A673 (cell line): ENCODE data around the gene LAMA2. TPM values are rescaled to one million over a fixed set of nuclear protein-coding genes. Genes with fewer than 3 reads are reported as not detected.
A peak's percentile ranks its signal among the peaks of the same experiment; 100 is the strongest.

Source experiments
- Bru-seq: library from RNA; stranded (reverse); fragments of 400-500 nt; gene quantifications from one replicate; lab custom pipeline; 2021; lab: Mats Ljungman, UMichigan
- BruChase-seq, 2 experiments: library from RNA; stranded (reverse); fragments of 400-500 nt; gene quantifications; one replicate each; lab custom pipeline; 2021; lab: Mats Ljungman, UMichigan
- BruUV-seq: library from RNA; stranded (reverse); fragments of 400-500 nt; replicated peaks from 2 replicates; lab custom pipeline; 2021; lab: Mats Ljungman, UMichigan
- CTCF ChIA-PET: fragments of 300-600 bp; sonication (Branson Sonifier 250); formaldehyde crosslinking; loops from one replicate; lab custom pipeline; 2022; ENCODE audit warnings: antibody characterized with exemption; lab: Charles Lee
- POLR2A ChIA-PET: fragments of 300-600 bp; sonication (Branson Sonifier 250); formaldehyde crosslinking; loops from one replicate; lab custom pipeline; 2022; ENCODE audit warnings: antibody characterized with exemption; ENCODE audit not compliant: low non-redundant PET; lab: Charles Lee
- DNase-seq: peaks from one replicate; pipeline ENCODE4 v3.0.0-alpha.2; 2015; ENCODE audit warnings: low spot score
- H3K27ac ChIP-seq: fragments of 200-600 bp; sonication (generic); 2 replicates; pipeline ENCODE4 v1.5.1; 2016; ENCODE audit warnings: mixed run types, low read depth, mild to moderate bottlenecking, mixed read lengths, antibody characterized with exemption, low read length; ENCODE audit not compliant: poor library complexity, severe bottlenecking
- H3K27me3 ChIP-seq: fragments of 200-600 bp; sonication (generic); replicated peaks from 2 replicates; pipeline ENCODE4 v1.6.1; 2017; ENCODE audit warnings: mixed run types, low read depth, mild to moderate bottlenecking, mixed read lengths, antibody characterized with exemption, low read length; ENCODE audit not compliant: insufficient read depth, poor library complexity
- H3K36me3 ChIP-seq: fragments of 200-600 bp; sonication (generic); 2 replicates; pipeline ENCODE4 v1.6.1; 2016; ENCODE audit warnings: mixed run types, mild to moderate bottlenecking, mixed read lengths, antibody characterized with exemption, low read length; ENCODE audit not compliant: insufficient read depth, poor library complexity, severe bottlenecking
- H3K4me1 ChIP-seq: fragments of 200-600 bp; sonication (generic); 2 replicates; pipeline ENCODE4 v1.6.1; 2017; ENCODE audit warnings: mixed run types, mild to moderate bottlenecking, mixed read lengths, antibody characterized with exemption, low read length; ENCODE audit not compliant: insufficient read depth, poor library complexity, severe bottlenecking
- H3K4me3 ChIP-seq: fragments of 200-600 bp; sonication (generic); 2 replicates; pipeline ENCODE4 v1.5.1; 2016; ENCODE audit warnings: low read depth, mixed run types, mild to moderate bottlenecking, mixed read lengths, low read length; ENCODE audit not compliant: poor library complexity, severe bottlenecking
- H3K9me3 ChIP-seq: fragments of 200-600 bp; sonication (generic); 2 replicates; pipeline ENCODE4 v1.6.1; 2016; ENCODE audit warnings: mixed run types, low read depth, mild to moderate bottlenecking, mixed read lengths, antibody characterized with exemption, low read length; ENCODE audit not compliant: poor library complexity, severe bottlenecking
- CTCF ChIP-seq: fragments of 300-800, 200-600 bp; sonication (generic); conservative IDR thresholded peaks from 2 replicates; pipeline ENCODE4 v1.5.1; 2017; ENCODE audit warnings: low read depth, mild to moderate bottlenecking, antibody characterized with exemption, low read length, moderate library complexity, mixed read lengths
- EZH2 ChIP-seq: fragments of 200-600 bp; sonication (generic); IDR thresholded peaks from 2 replicates; pipeline ENCODE4 v1.6.1; 2017; ENCODE audit warnings: borderline replicate concordance, low read depth, mild to moderate bottlenecking, mixed read lengths, antibody characterized with exemption, low read length; ENCODE audit not compliant: poor library complexity, severe bottlenecking
- intact Hi-C: fragments of 100-400 bp; cut with micrococcal nuclease; formaldehyde crosslinking; loops from one replicate; pipeline ENCODE4 v1.10.0; 2022; ENCODE audit not compliant: unreplicated experiment
- long read RNA-seq: library from polyadenylated mRNA; stranded (forward); transcript quantifications from one replicate; pipeline ENCODE4 v2.0.0, GENCODE V29; 2022
- total RNA-seq: library from RNA; stranded (reverse); gene quantifications from 2 replicates; pipeline ENCODE4 v1.2.3, GENCODE V29; 2021

The LAMA2 gene
- total RNA-seq (2.2 TPM in 2 replicates), Bru-seq, nascent RNA (percentile 20 among the genes with signal in this experiment), BruChase-seq, experiment 1, labeled RNA remaining after a 2-hour chase (percentile 11 among the genes with signal in this experiment), BruChase-seq, experiment 2, labeled RNA remaining after a 6-hour chase (percentile 11 among the genes with signal in this experiment)
- long read RNA-seq: 0 reads

- BruUV-seq: no TSS peak
Measured at GRCh38 chr6:128882991-128883611, at the start of gene LAMA2. LAMA2 (plus strand) TSS chr6:128883138; CDS start chr6:128883246, 108 bp downstream.

GRCh38 chr6:128836761-128837160 lies 46.2 kb upstream of the LAMA2 start:
- POLR2A ChIA-PET: no interaction called here
- no peaks in the 10 kb centered on the region for H3K36me3 ChIP-seq

More at GRCh38 chr6:128882991-128883611, at the start of gene LAMA2:
- Histone ChIP-seq H3K4me3 (no peak within 1 kb of the TSS), H3K9me3 (no peaks in the 10 kb centered on the region), H3K27ac (no peak within 1 kb of the TSS), H3K27me3 (no peaks in the 10 kb centered on the region), H3K36me3 (no peaks in the 10 kb centered on the region), H3K4me1 (no peaks in the 10 kb centered on the region)
- ChIA-PET POLR2A (no interaction called here), CTCF (no interaction called here)
- intact Hi-C loops: no loop called here
- TF ChIP-seq EZH2: no peak
- no peak for TF ChIP-seq CTCF
- DNase-seq: peak; percentile 4

GRCh38 chr6:128841518-128841917 lies 41.4 kb upstream of the LAMA2 start:
- intact Hi-C loops: no loop called here
- no peak for TF ChIP-seq CTCF
- no peak for DNase-seq
- no TSS peak for BruUV-seq
- H3K4me1 ChIP-seq: no peaks in the 10 kb centered on the region
- H3K9me3 ChIP-seq: no peaks in the 10 kb centered on the region
- ChIA-PET CTCF (no interaction called here), POLR2A (no interaction called here)
- no peaks in the 10 kb centered on the region for H3K36me3 ChIP-seq
- H3K27me3 ChIP-seq: no peaks in the 10 kb centered on the region
- H3K27ac ChIP-seq: no peak overlapping the region
- no peak overlapping the region for H3K4me3 ChIP-seq

More at GRCh38 chr6:128836761-128837160, 46.2 kb upstream of the LAMA2 start:
- CTCF ChIA-PET: no interaction called here
- TF ChIP-seq CTCF (no peak), EZH2 (no peak)
- DNase-seq: no peak
- no TSS peak for BruUV-seq
- Histone ChIP-seq H3K27ac (no peak overlapping the region), H3K4me3 (no peak overlapping the region), H3K27me3 (no peaks in the 10 kb centered on the region), H3K9me3 (no peaks in the 10 kb centered on the region), H3K4me1 (no peaks in the 10 kb centered on the region)
- intact Hi-C loops: no loop called here
